ENCODE data around the gene NR4A3.

The NR4A3 gene

DNA sequence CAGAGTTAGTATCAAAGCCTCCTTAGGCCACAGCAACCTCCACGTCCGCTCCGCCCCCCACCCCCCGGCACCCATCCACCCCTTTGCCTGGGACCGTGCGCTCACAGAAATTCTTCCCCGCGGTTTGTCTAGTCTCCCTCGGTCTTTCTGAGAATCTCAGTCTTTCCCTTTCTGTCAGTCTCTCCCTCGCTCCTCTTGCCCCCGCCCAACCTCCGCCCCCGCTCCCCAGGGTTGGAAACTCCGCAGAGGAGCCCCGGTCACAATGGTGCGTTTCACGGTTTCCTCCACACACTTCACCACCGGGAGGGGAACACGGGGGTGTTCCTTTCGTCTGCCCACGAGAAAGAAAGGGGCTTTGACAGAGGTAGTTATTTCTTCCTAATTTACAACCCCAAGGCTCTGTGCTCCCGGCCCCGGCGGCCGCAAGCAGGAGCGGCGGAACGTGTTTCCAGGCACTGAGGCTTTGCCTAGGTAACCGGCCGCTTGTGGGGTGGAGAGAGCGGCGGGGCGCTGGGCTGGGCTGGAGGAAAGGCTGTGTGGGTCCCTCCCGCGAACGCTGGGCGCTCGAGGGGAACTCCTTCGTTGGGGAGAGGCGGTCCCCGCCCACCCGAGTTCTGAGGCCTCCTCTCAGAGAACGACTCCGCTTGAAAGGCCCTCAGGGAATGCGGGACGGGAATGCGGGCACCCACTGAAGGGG lies 2.1 kb downstream of the NR4A3 start:
- H4K20me1 ChIP-seq (ENCODE audit: insufficient read depth, low read length) = peaks cover 32% of the 10 kb centered on the region
- no peaks in the 10 kb centered on the region for H3K9me3 ChIP-seq (ENCODE audit: insufficient read depth, low read length, severe bottlenecking)
- no peak overlapping the region for H3K4me3 ChIP-seq (ENCODE audit: low read depth in 1 of 2, low read length in 2 of 2)
- DNase-seq (no peak), ATAC-seq (ENCODE audit: insufficient read depth, low read depth) (no peak)
- peaks cover 63% of the 10 kb centered on the region for H3K27me3 ChIP-seq (ENCODE audit: insufficient read depth, low read length, poor library complexity)
- H3K9ac ChIP-seq (ENCODE audit: low read depth, low read length) = no peak overlapping the region
- no peaks in the 10 kb centered on the region for H3K79me2 ChIP-seq (ENCODE audit: insufficient read depth, low read length)
- peaks cover 44% of the 10 kb centered on the region for H3K4me1 ChIP-seq (ENCODE audit: insufficient read depth, low read length)
- no peaks in the 10 kb centered on the region; the same call in 1 of the 2 replicates for H3K36me3 ChIP-seq (ENCODE audit: insufficient read depth, low read length)
- TF ChIP-seq, protein P1, sequence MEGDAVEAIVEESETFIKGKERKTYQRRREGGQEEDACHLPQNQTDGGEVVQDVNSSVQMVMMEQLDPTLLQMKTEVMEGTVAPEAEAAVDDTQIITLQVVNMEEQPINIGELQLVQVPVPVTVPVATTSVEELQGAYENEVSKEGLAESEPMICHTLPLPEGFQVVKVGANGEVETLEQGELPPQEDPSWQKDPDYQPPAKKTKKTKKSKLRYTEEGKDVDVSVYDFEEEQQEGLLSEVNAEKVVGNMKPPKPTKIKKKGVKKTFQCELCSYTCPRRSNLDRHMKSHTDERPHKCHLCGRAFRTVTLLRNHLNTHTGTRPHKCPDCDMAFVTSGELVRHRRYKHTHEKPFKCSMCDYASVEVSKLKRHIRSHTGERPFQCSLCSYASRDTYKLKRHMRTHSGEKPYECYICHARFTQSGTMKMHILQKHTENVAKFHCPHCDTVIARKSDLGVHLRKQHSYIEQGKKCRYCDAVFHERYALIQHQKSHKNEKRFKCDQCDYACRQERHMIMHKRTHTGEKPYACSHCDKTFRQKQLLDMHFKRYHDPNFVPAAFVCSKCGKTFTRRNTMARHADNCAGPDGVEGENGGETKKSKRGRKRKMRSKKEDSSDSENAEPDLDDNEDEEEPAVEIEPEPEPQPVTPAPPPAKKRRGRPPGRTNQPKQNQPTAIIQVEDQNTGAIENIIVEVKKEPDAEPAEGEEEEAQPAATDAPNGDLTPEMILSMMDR (IDR thresholded peaks at IDR 0.05; ENCODE audit: borderline replicate concordance, extremely low read depth, low read length, poor library complexity, severe bottlenecking) = no peak
- no peak for TF ChIP-seq EZH2 (IDR thresholded peaks at IDR 0.05; ENCODE audit: borderline replicate concordance, low read depth, low read length, severe bottlenecking)
- 0 out of 2 replicates have a peak overlapping the region, but pooled peaks have one; percentile 96 for H3K4me2 ChIP-seq (ENCODE audit: insufficient read depth, low read length)
- no peak overlapping the region for H2AFZ ChIP-seq (ENCODE audit: low read depth, low read length)
- no peak overlapping the region for H3K27ac ChIP-seq (ENCODE audit: low read length)

GRCh38 chr9:99824378-99825171 lies 2.9 kb downstream of the NR4A3 start:
- H3K9ac ChIP-seq (ENCODE audit: low read depth, low read length) = no peak overlapping the region
- H3K4me1 ChIP-seq (ENCODE audit: insufficient read depth, low read length) = peaks cover 40% of the 10 kb centered on the region
- no peak overlapping the region for H3K4me3 ChIP-seq (ENCODE audit: low read depth in 1 of 2, low read length in 2 of 2)
- H2AFZ ChIP-seq (ENCODE audit: low read depth, low read length) = no peak overlapping the region
- ATAC-seq (ENCODE audit: insufficient read depth, low read depth) (no peak), DNase-seq (no peak)
- TF ChIP-seq EZH2 (IDR thresholded peaks at IDR 0.05; ENCODE audit: borderline replicate concordance, low read depth, low read length, severe bottlenecking) = no peak
- TF ChIP-seq, protein P1 (IDR thresholded peaks at IDR 0.05; ENCODE audit: borderline replicate concordance, extremely low read depth, low read length, poor library complexity, severe bottlenecking) = peak; percentile 29
- no peak overlapping the region for H3K4me2 ChIP-seq (ENCODE audit: insufficient read depth, low read length)
- peaks cover 32% of the 10 kb centered on the region for H4K20me1 ChIP-seq (ENCODE audit: insufficient read depth, low read length)
- no peaks in the 10 kb centered on the region for H3K79me2 ChIP-seq (ENCODE audit: insufficient read depth, low read length)
- H3K9me3 ChIP-seq (ENCODE audit: insufficient read depth, low read length, severe bottlenecking) = no peaks in the 10 kb centered on the region
- H3K27ac ChIP-seq (ENCODE audit: low read length) = no peak overlapping the region
- H3K36me3 ChIP-seq (ENCODE audit: insufficient read depth, low read length) = no peaks in the 10 kb centered on the region; the same call in 1 of the 2 replicates
- peaks cover 65% of the 10 kb centered on the region for H3K27me3 ChIP-seq (ENCODE audit: insufficient read depth, low read length, poor library complexity)

DNA sequence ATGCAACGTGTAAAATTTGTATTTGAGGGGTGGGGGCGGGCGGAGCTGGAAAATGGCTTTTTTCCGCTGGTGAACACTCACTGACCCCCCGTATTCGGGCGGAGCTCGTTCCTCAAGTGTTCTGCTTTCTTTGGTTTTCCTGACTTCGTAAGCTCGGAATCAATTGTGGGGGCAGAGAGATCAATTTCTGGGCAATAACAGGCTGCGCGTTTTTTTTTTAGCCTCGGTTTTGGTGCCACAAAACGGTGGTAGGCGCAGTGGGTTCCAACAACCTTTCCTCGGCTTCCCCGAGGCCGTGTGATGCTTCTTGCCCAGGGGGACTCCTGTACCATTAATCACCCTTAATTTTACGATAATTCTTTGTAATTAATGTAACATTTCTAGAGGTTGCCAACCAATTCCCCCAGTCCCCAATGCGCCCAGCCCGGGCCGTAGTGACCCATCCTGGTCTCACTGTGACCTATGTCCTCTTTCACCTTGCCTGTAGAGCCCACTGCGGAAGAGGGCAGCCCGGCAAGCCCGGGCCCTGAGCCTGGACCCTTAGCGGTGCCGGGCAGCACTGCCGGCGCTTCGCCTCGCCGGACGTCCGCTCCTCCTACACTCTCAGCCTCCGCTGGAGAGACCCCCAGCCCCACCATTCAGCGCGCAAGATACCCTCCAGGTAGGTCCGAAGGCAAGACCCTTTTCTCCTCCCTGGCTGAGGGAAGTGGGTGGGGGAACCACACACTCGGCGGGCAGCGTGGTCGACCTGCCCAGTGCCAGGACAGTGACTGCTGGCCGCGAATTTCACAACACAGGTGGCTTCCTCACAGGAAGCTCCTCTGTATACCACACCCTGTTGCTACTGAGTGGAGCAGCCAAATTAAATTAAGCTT lies 3.7 kb downstream of the NR4A3 start:
- DNase-seq (no peak), ATAC-seq (ENCODE audit: insufficient read depth, low read depth) (no peak)
- Histone ChIP-seq H2AFZ (ENCODE audit: low read depth, low read length) (no peak overlapping the region), H3K9ac (ENCODE audit: low read depth, low read length) (no peak overlapping the region), H3K36me3 (ENCODE audit: insufficient read depth, low read length) (no peaks in the 10 kb centered on the region; the same call in 1 of the 2 replicates), H3K79me2 (ENCODE audit: insufficient read depth, low read length) (no peaks in the 10 kb centered on the region), H4K20me1 (ENCODE audit: insufficient read depth, low read length) (peaks cover 32% of the 10 kb centered on the region), H3K4me2 (ENCODE audit: insufficient read depth, low read length) (no peak overlapping the region), H3K4me3 (ENCODE audit: low read depth in 1 of 2, low read length in 2 of 2) (no peak overlapping the region), H3K9me3 (ENCODE audit: insufficient read depth, low read length, severe bottlenecking) (no peaks in the 10 kb centered on the region), H3K27me3 (ENCODE audit: insufficient read depth, low read length, poor library complexity) (peaks cover 66% of the 10 kb centered on the region), H3K4me1 (ENCODE audit: insufficient read depth, low read length) (peaks cover 36% of the 10 kb centered on the region), H3K27ac (ENCODE audit: low read length) (no peak overlapping the region)
- TF ChIP-seq, protein P1 (IDR thresholded peaks at IDR 0.05; ENCODE audit: borderline replicate concordance, extremely low read depth, low read length, poor library complexity, severe bottlenecking) = no peak
- no peak for TF ChIP-seq EZH2 (IDR thresholded peaks at IDR 0.05; ENCODE audit: borderline replicate concordance, low read depth, low read length, severe bottlenecking)

Data from DND-41 (cell line).